ENCODE results near the gene INSYN2B.

The INSYN2B gene

DNA sequence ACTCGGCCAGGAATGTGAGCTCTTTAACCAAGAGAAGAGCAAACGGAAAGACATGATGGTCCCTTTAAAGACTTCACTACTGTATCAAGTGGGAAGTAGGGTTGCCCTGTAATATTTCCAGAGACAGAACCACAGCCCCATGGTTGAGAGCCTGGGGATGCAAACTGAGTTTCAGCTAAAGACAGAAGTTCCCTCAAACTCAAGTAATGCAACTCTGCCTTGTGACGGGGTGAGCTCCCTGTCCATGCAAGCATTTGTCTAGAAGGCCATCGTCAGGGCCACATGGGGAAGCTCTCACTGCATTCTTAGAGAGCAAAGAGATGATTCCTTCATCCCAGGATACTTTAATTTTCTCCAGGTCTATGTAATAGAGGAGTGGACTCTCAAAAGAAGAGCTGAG lies 82.8 kb downstream of the INSYN2B start:
- in situ Hi-C loops (cut with MboI; ENCODE audit: low pct_unique_long_range_greater_than_20kb, low sequenced_read_pairs, unreplicated experiment) = no loop called here
- TF ChIP-seq, protein P1, sequence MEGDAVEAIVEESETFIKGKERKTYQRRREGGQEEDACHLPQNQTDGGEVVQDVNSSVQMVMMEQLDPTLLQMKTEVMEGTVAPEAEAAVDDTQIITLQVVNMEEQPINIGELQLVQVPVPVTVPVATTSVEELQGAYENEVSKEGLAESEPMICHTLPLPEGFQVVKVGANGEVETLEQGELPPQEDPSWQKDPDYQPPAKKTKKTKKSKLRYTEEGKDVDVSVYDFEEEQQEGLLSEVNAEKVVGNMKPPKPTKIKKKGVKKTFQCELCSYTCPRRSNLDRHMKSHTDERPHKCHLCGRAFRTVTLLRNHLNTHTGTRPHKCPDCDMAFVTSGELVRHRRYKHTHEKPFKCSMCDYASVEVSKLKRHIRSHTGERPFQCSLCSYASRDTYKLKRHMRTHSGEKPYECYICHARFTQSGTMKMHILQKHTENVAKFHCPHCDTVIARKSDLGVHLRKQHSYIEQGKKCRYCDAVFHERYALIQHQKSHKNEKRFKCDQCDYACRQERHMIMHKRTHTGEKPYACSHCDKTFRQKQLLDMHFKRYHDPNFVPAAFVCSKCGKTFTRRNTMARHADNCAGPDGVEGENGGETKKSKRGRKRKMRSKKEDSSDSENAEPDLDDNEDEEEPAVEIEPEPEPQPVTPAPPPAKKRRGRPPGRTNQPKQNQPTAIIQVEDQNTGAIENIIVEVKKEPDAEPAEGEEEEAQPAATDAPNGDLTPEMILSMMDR (IDR thresholded peaks at IDR 0.05; ENCODE audit: extremely low read depth, insufficient read depth, missing control alignments) = no peak

DNA sequence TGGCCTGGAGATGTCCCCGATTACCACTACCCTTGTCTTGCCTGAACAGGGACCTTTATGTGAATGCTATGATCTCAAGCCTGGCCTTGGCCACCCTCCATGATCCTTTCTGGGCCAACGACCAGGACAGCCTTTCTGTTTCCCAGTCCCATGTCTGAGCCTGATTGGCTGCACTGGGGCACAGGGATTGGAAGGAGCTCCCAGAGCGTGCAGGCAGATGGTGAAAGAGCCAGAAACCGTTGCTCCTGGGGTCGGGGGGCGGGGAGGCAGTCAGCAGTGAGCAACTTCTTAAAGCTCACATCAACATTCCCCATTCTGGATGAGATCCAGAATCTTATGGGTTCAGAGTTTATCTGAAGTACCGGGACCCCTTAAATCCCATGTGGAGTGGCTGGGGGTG lies 84.4 kb downstream of the INSYN2B start:
- in situ Hi-C loops (cut with MboI; ENCODE audit: low pct_unique_long_range_greater_than_20kb, low sequenced_read_pairs, unreplicated experiment) = no loop called here
- TF ChIP-seq, protein P1 (IDR thresholded peaks at IDR 0.05; ENCODE audit: extremely low read depth, insufficient read depth, missing control alignments) = no peak
- no peak for DNase-seq (ENCODE audit: low spot score)

More for the DNA sequence above, 82.8 kb downstream of the INSYN2B start:
- DNase-seq (ENCODE audit: low spot score) = no peak

DNA sequence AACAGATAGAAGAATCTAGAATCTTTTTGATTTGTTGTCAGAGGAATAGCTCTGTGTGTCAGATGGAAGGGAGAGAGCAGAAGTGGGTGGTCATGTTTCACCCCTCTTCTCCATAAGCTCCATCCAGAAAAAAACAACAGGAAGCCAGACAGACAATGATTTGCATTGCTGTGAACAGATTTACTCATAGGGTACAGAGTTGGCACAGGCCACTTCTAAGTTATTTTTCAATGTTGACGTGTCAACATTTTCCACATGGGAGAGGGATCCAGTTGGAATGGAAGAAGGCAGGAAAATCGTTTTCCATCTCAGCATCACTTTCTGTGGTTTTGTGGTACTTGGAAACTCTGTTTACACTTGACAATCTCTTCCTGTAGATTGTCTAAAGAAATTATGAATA lies 86.7 kb downstream of the INSYN2B start:
- in situ Hi-C loops (cut with MboI; ENCODE audit: low pct_unique_long_range_greater_than_20kb, low sequenced_read_pairs, unreplicated experiment) = no loop called here
- TF ChIP-seq, protein P1 (IDR thresholded peaks at IDR 0.05; ENCODE audit: extremely low read depth, insufficient read depth, missing control alignments) = no peak
- DNase-seq (ENCODE audit: low spot score) = no peak

DNA sequence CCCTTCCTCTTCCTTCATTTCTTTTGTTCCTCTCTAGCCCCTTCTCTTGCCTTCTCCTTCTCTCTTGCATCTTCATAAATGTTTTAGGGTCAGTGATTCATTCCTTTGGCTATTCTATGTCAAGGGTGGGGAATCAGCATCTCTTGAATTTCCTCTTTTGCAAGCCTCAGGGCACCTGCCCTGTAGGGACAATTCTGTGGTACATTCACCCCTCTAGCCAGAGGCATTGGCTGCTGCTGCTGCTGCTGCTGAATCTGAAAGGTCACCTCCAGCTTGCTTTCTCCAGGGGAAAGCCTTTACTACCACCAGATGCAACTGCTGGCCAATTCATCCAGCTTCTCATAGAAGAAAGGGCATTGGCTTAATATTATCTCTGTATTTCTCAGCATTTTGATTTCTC lies 87.3 kb downstream of the INSYN2B start:
- in situ Hi-C loops (cut with MboI; ENCODE audit: low pct_unique_long_range_greater_than_20kb, low sequenced_read_pairs, unreplicated experiment) = no loop called here
- no peak for DNase-seq (ENCODE audit: low spot score)

DNA sequence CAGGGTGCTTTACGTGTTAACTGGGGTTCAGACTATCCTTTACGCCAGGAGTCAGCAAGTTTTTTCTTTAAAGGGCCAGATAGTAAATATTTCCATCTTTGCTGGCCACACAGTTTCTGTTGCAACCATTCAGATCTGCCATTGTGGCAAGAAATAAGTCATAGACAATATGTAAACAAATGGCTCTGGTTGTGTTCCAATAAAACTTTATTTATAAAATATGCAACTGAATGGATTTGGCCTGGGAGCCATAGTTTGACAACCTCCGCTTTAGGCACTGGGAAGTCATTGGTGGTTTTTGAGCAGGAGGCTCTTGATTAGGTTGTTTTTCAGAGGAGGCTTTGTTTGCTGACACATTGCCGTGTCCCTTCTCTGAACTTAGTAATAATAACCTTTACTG lies 90.7 kb downstream of the INSYN2B start:
- no peak for DNase-seq (ENCODE audit: low spot score)
- in situ Hi-C loops (cut with MboI; ENCODE audit: low pct_unique_long_range_greater_than_20kb, low sequenced_read_pairs, unreplicated experiment) = no loop called here
- TF ChIP-seq, protein P1 (IDR thresholded peaks at IDR 0.05; ENCODE audit: extremely low read depth, insufficient read depth, missing control alignments) = no peak

More for the DNA sequence above, 87.3 kb downstream of the INSYN2B start:
- TF ChIP-seq, protein P1 (IDR thresholded peaks at IDR 0.05; ENCODE audit: extremely low read depth, insufficient read depth, missing control alignments) = no peak

DNA sequence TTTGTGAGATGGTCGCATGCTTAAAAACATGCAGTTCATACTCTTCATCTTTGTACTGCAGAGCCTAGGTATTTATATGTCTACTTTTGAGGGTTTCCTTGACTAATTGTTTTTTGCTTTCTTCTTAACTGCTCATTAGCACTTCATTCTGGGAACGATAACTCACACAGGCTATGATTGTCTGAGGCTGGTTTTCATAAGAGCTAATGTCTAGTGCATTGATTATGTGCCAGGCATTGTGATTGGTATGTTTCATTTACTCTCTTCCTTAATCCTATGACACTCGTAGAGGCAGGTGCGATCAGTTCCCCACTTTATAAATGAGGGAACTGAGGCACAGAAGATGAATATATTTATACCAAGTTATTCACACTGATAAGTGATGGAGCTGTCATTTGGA lies 93.6 kb downstream of the INSYN2B start:
- in situ Hi-C loops (cut with MboI; ENCODE audit: low pct_unique_long_range_greater_than_20kb, low sequenced_read_pairs, unreplicated experiment) = no loop called here
- DNase-seq (ENCODE audit: low spot score) = no peak
- TF ChIP-seq, protein P1 (IDR thresholded peaks at IDR 0.05; ENCODE audit: extremely low read depth, insufficient read depth, missing control alignments) = no peak

DNA sequence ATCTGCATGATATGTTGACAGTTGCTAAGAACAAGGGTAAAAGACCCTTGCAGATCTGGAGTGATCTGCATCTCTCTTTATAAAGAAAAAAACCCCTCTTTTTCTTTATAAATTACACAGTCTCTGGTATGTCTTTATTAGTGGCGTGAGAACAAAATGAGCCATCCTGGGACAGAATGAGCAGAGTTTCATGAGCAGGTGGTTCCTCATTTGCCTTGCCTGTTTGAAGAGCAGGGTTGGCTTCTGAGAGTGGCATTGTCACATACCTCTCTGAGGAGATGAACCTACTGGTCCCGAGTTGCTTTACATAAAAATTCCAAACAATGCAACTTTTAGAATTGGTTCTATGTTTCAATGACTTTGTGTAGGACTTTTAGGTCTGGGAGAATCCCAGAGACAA lies 94.3 kb downstream of the INSYN2B start:
- no peak for DNase-seq (ENCODE audit: low spot score)
- in situ Hi-C loops (cut with MboI; ENCODE audit: low pct_unique_long_range_greater_than_20kb, low sequenced_read_pairs, unreplicated experiment) = no loop called here
- TF ChIP-seq, protein P1 (IDR thresholded peaks at IDR 0.05; ENCODE audit: extremely low read depth, insufficient read depth, missing control alignments) = no peak

All from GM13977 (cell line).